GM12874 (cell line): ENCODE data around the gene KLHL22.

ENCODE experiments used
- CTCF ChIP-seq: IDR thresholded peaks from 2 replicates; pipeline ENCODE4 v1.5.1; 2011; ENCODE audit warnings: low read depth, mild to moderate bottlenecking, control low read depth, low read length, moderate library complexity; ENCODE audit not compliant: insufficient read depth

Gene KLHL22

GRCh38 chr22:20449819-20450550 is 45.6 kb downstream of the KLHL22 start:
- TF ChIP-seq CTCF, result no peak

DNA sequence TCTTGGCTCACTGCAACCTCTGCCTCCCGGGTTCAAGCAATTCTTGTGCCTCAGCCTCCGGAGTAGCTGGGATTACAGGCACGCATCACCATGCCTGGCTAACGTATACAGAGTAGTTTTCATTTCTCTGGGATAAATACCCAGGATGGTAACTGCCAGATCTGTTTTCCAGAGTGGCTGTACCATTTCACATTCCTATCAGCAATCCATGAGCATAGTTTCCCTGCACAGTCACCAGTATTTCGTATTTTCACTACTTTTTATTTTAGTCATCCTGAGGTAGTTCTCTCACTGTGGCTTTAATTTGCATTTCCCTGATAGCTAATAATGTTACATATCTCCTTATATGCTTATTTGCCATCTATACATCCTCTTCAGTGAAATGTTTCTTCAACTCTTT is 47.0 kb downstream of the KLHL22 start:
- no peak for TF ChIP-seq CTCF

DNA sequence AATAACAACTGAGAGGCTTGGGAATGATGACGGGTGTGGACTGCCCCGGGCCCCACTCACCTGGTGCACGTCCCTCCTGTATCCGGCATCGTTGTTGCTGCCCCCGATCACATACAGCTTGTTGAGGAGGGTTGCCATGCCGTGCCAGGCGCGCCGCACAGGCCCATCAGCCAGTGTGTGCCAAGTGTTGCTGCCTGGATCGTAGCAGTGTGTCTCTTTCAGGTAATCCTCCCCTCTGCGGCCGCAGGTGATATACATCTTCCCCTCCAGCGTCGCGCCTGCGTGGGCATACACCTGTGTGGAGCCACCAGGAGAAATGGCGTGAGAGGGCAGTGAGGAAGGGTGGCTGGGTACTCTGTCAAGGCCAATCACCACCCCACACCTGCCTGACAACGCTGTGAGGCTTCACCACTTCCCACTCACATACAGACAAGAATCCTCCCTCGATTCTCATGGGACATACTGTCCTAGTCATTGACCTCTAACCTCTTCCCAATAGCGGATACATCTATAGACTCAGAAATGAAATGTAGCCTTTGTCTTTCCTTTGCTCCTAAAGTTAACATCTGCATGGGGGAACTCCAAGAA is 49.1 kb downstream of the KLHL22 start:
- TF ChIP-seq CTCF, result no peak

- no peak for TF ChIP-seq CTCF
Observed at GRCh38 chr22:20444325-20444724, 51.3 kb downstream of the KLHL22 start.

DNA sequence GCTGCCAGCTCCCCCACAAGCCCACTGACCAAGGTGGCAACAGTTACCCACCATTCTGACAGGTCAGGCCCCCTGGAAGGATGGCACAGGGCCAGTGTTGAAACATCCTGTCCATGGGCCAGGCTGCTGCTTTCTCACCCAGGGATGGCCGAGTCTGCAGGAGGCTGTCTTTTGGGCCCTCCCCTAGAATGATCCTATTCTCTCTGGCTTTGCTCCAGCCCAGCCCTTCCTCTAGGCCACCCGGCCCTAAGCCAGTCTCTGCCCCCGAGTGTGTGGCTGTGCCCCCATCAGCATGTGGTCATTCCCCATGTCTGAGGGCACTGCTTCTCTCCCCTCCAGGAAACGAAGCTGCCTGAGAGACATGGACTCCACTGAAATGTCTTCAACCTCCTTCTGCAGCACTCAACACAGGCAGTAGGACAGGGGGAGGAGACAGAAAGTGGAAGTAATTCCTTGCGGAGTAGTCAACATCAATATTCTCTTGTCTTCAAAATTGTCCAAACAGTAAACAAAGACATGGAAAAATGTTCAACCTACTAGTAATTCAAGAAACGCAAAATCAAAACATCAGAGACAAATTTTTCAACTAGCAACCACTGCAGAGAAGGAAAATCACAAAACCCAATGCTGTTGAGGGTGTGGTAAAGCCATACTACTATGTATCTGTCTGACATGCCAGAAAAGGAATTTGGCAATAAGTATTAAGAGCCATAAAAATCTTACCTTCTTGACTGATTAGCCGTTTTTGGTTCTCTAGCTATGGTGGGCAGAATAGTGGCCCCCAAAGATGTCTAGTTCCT is 52.9 kb downstream of the KLHL22 start:
- TF ChIP-seq CTCF, result no peak

- no peak for TF ChIP-seq CTCF
Observed at GRCh38 chr22:20441631-20442484, 53.7 kb downstream of the KLHL22 start.
